Common myeloid progenitor, CD34-positive (primary cell): ENCODE results near the gene C11orf21.

Source experiments
- CTCF ChIA-PET: fragments of 350-600 bp; sonication (Branson Sonifier 250); formaldehyde crosslinking; loops from one replicate; lab custom pipeline; 2021; ENCODE audit warnings: antibody characterized with exemption; lab: Charles Lee
- POLR2A ChIA-PET: fragments of 350-600 bp; sonication (Branson Sonifier 250); formaldehyde crosslinking; loops from one replicate; lab custom pipeline; 2021; ENCODE audit warnings: antibody characterized with exemption; lab: Charles Lee
- DNase-seq, 3 donors: peaks; one replicate each; pipeline versions ENCODE4 v3.0.0 to v3.0.0-alpha.2; 2013
- H3K27ac ChIP-seq, 2 experiments: 1 replicate in 1 of 2; 2 replicates in 1 of 2; pipeline ENCODE4 v1.7.0; 2013; ENCODE audit warnings: inconsistent platforms in 2 of 2, low read length in 2 of 2, mild to moderate bottlenecking in 2 of 2, low read depth in 1 of 2, moderate library complexity in 1 of 2; ENCODE audit not compliant: severe bottlenecking in 2 of 2, insufficient read depth in 1 of 2, poor library complexity in 1 of 2
- H3K27me3 ChIP-seq, 5 experiments: replicated peaks in 2 of 5; 1 replicate in 3 of 5; 2 replicates in 2 of 5; pipeline versions ENCODE4 v1.6.1 to v1.7.0; 2013; ENCODE audit warnings: low read length in 4 of 5, mild to moderate bottlenecking in 2 of 5, moderate library complexity in 2 of 5, inconsistent platforms in 1 of 5; ENCODE audit not compliant: insufficient read depth in 5 of 5, control insufficient read depth in 4 of 5
- H3K36me3 ChIP-seq, 4 experiments: 1 replicate in 2 of 4; 2 replicates in 2 of 4; pipeline versions ENCODE4 v1.6.1 to v1.7.0; 2013; ENCODE audit warnings: low read length in 3 of 4, control low read depth in 1 of 4, mild to moderate bottlenecking in 1 of 4; ENCODE audit not compliant: control insufficient read depth in 4 of 4, insufficient read depth in 4 of 4
- H3K4me1 ChIP-seq, 4 experiments: 1 replicate in 3 of 4; 2 replicates in 1 of 4; pipeline versions ENCODE4 v1.6.1 to v1.7.1; 2013; ENCODE audit warnings: low read length in 3 of 4, mild to moderate bottlenecking in 3 of 4, control low read depth in 1 of 4, inconsistent platforms in 1 of 4, moderate library complexity in 1 of 4; ENCODE audit not compliant: control insufficient read depth in 4 of 4, insufficient read depth in 4 of 4; ENCODE audit errors: control extremely low read depth in 1 of 4
- H3K4me3 ChIP-seq, 7 experiments: 1 replicate in 4 of 7; 2 replicates in 3 of 7; pipeline versions ENCODE4 v1.5.1 to v1.7.0; 2013; ENCODE audit warnings: mild to moderate bottlenecking in 7 of 7, low read length in 6 of 7, moderate library complexity in 6 of 7, inconsistent platforms in 2 of 7, low read depth in 2 of 7, control low read depth in 1 of 7; ENCODE audit not compliant: insufficient read depth in 4 of 7, control insufficient read depth in 1 of 7; ENCODE audit errors: extremely low read depth in 1 of 7
- H3K9me3 ChIP-seq, 5 experiments: 1 replicate in 4 of 5; 2 replicates in 1 of 5; pipeline versions ENCODE4 v1.6.1 to v1.7.1; 2013; ENCODE audit warnings: low read length in 4 of 5, mild to moderate bottlenecking in 2 of 5, inconsistent platforms in 1 of 5, low read depth in 1 of 5, moderate library complexity in 1 of 5; ENCODE audit not compliant: control insufficient read depth in 4 of 5, insufficient read depth in 2 of 5; ENCODE audit errors: control extremely low read depth in 1 of 5
- WGBS: methylation state at CpG from one replicate; pipeline ENCODE4 v1.1.5; 2013; ENCODE audit not compliant: insufficient coverage; 5-methylcytosine and 5-hydroxymethylcytosine counted together

Gene C11orf21

DNA sequence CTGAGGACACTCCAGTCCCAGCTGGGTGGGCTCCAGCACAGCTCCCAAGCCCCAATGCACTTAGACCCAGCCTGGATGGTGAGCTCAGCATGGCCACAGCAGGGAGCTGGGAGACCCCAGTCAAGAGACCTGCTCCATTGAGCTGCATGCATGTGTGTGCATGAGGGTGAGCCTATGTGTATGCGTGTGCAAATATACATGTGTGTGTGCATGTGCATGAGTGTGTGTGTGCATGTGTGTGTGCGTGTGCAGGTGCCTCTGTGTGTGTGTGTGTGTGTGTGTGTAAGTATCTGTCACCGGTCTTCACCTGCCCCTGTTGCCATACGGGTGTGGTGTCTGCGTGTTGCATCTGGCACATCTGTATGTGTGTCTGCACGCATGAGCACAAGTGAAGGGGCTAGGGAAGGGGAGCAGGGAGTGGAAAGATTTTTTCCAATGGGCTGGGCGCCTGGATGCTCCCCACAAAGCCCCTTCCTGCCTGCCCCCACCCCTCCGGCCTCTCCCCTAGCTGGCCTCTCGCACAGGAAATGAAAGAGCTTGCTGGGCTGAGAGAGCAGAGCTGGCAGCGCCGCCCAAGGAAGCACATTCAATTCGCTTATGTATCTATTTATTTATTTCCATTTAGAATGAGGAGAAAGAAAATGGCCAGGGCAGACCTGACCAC, 4.2 kb upstream of the C11orf21 start:
- WGBS, result 20% methylated on average over 1 of the region's 12 CpGs
- Histone ChIP-seq H3K36me3 (peaks cover 0 to 24% (median 5%) of the 10 kb centered on the region in 4 experiments), H3K27me3 (no peaks in the 10 kb centered on the region), H3K4me1 (peaks cover 3 to 74% (median 65%) of the 10 kb centered on the region in 4 experiments), H3K9me3 (no peaks in the 10 kb centered on the region), H3K27ac (peak overlapping the region in 1 of 2 experiments; percentile 77), H3K4me3 (peak overlapping the region in 6 of 7 experiments; percentile 29 to 95 (median 68))
- ChIA-PET POLR2A (interaction anchor here (0.7 to 2.0 kb wide), 5 partner anchors 11 to 114 kb away, joined by 3 to 10 read pairs (median 6); partner anchors contain the start of gene TSSC4), CTCF (interaction anchor here (0.7 to 12.2 kb wide), 20 partner anchors 8 to 120 kb away, joined by 3 to 220 read pairs (median 8); partner anchors contain the start of gene TSSC4)
- DNase-seq, result peak; percentile 11 to 51 (median 31)

GRCh38 chr11:2305140-2305778, 3.5 kb upstream of the C11orf21 start:
- peak overlapping the region in 6 of 7 experiments; percentile 10 to 95 (median 68) for H3K4me3 ChIP-seq
- ChIA-PET CTCF (interaction anchor here (0.7 to 12.2 kb wide), 36 partner anchors 8 to 228 kb away, joined by 3 to 220 read pairs (median 5); partner anchors contain the start of gene TSSC4), POLR2A (interaction anchor here (0.6 to 2.0 kb wide), 6 partner anchors 20 to 118 kb away, joined by 3 to 10 read pairs (median 6); partner anchors contain the start of gene TSSC4)
- peaks cover 3 to 80% (median 71%) of the 10 kb centered on the region in 4 experiments for H3K4me1 ChIP-seq
- peak overlapping the region in 1 of 2 experiments; percentile 79 for H3K27ac ChIP-seq
- H3K27me3 ChIP-seq, result no peaks in the 10 kb centered on the region
- WGBS, result 7% methylated on average over 8 of the region's 10 CpGs
- H3K36me3 ChIP-seq, result peaks cover 0 to 26% (median 5%) of the 10 kb centered on the region in 4 experiments
- peak; percentile 70 to 82 (median 81) for DNase-seq
- H3K9me3 ChIP-seq, result no peaks in the 10 kb centered on the region

GRCh38 chr11:2304506-2305139, 2.9 kb upstream of the C11orf21 start:
- Histone ChIP-seq H3K9me3 (no peaks in the 10 kb centered on the region), H3K36me3 (peaks cover 0 to 27% (median 5%) of the 10 kb centered on the region in 4 experiments), H3K27ac (peak overlapping the region in 1 of 2 experiments; percentile 79), H3K4me3 (peak overlapping the region in 5 of 7 experiments; percentile 10 to 95 (median 74)), H3K27me3 (no peaks in the 10 kb centered on the region), H3K4me1 (peaks cover 3 to 84% (median 74%) of the 10 kb centered on the region in 4 experiments)
- no peak for DNase-seq
- ChIA-PET POLR2A (interaction anchor here (0.6 to 2.0 kb wide), 5 partner anchors 72 to 119 kb away, joined by 3 to 10 read pairs (median 6); partner anchors contain the start of gene TSSC4), CTCF (interaction anchor here (0.7 to 12.2 kb wide), 34 partner anchors 9 to 228 kb away, joined by 3 to 220 read pairs (median 5); partner anchors contain the start of gene TSSC4)
- 58% methylated on average over 8 of the region's 14 CpGs for WGBS

DNA sequence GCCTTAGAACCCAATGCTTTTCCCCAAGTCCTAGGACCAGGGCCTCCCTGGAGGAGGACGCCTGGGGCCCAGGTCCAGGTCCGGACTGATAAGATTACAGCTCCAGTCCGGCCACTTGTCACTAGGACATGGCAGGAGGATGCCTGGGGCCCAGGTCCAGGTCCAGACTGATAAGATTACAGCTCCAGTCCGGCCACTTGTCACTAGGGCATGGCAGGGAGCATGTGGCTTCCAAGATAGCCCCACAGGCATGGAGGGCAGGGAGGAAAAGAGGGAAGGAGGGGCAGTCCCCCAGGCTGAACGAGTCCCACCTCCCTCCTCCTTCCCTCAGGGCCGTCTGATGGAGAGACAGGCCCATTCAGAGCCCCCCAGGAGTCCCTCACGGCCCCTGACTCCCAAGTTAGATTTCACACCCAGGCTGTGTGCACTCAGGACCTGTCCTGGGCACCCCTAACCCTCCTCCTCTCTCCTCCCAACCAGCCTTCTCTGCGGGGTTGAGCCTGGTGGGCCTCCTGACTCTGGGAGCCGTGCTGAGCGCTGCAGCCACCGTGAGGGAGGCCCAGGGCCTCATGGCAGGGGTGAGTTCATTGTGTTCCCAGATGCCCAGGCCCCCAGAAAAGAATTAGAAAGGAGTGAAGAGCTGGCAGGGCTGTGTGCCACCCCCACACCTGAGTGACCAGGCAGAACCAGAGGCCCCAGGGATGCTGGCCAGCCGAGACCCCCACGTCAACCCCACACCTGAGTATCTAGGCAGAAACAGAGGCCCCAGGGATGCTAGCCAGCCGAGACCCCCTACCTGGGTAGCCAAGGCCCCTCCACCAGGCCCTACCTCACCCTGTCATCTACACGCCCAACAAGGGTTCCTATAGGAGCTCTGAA, 2.1 kb upstream of the C11orf21 start:
- whole genome bisulfite sequencing, result 35% methylated on average over 7 of the region's 15 CpGs
- Histone ChIP-seq H3K9me3 (no peaks in the 10 kb centered on the region), H3K27me3 (no peaks in the 10 kb centered on the region), H3K36me3 (peaks cover 0 to 32% (median 4%) of the 10 kb centered on the region in 4 experiments), H3K4me3 (peak overlapping the region; percentile 18 to 95 (median 74)), H3K27ac (peak overlapping the region in 1 of 2 experiments; percentile 79), H3K4me1 (peaks cover 3 to 89% (median 81%) of the 10 kb centered on the region in 4 experiments)
- ChIA-PET POLR2A (interaction anchor here (0.6 to 2.0 kb wide), 3 partner anchors 74 to 96 kb away, joined by 3 to 10 read pairs (median 7); partner anchors contain the start of gene TSSC4), CTCF (interaction anchor here (0.8 to 12.2 kb wide), 25 partner anchors 9 to 228 kb away, joined by 3 to 220 read pairs (median 5); partner anchors contain the start of gene TSSC4)
- DNase-seq, result peak in 1 of 3 donors; percentile 17

GRCh38 chr11:2302896-2303626, 1.3 kb upstream of the C11orf21 start:
- 6% methylated on average over 15 of the region's 18 CpGs for WGBS
- H3K4me3 ChIP-seq, result peak overlapping the region; percentile 40 to 95 (median 74)
- H3K9me3 ChIP-seq, result no peaks in the 10 kb centered on the region
- H3K36me3 ChIP-seq, result peaks cover 0 to 37% (median 7%) of the 10 kb centered on the region in 4 experiments
- H3K27me3 ChIP-seq, result no peaks in the 10 kb centered on the region
- POLR2A ChIA-PET, result interaction anchor here (0.6 to 1.3 kb wide), 3 partner anchors 75 to 98 kb away, joined by 3 to 7 read pairs (median 3); partner anchors contain the start of gene TSSC4
- DNase-seq, result peak; percentile 8 to 58 (median 33)
- H3K4me1 ChIP-seq, result peaks cover 3 to 92% (median 87%) of the 10 kb centered on the region in 4 experiments
- CTCF ChIA-PET, result interaction anchor here (0.8 to 12.2 kb wide), 14 partner anchors 35 to 228 kb away, joined by 3 to 220 read pairs (median 5); partner anchors contain the start of gene TSSC4
- peak overlapping the region in 1 of 2 experiments; percentile 79 for H3K27ac ChIP-seq
